Thyroid gland (tissue), 4 donors: ENCODE results near the gene RNF113B.

Experiments used
- POLR2A ChIP-seq, 2 donors: fragments of 450-650 bp; IDR thresholded peaks; one replicate each; pipeline ENCODE4 v1.6.1; 2017; ENCODE audit warnings: antibody characterized with exemption in 2 of 2, mild to moderate bottlenecking in 2 of 2, moderate library complexity in 1 of 2
- TF ChIP-seq, protein P1 (sequence below), 6 experiments: fragments of 200-600 bp in 3 of 6; fragments of 450-650 bp in 3 of 6; sonication (generic) in 3 of 6; IDR thresholded peaks; one replicate each; pipeline ENCODE4 v1.5.1; 2016 to 2019; ENCODE audit warnings: antibody characterized with exemption in 6 of 6, mild to moderate bottlenecking in 2 of 6, inconsistent platforms in 1 of 6, moderate library complexity in 1 of 6

DNA sequence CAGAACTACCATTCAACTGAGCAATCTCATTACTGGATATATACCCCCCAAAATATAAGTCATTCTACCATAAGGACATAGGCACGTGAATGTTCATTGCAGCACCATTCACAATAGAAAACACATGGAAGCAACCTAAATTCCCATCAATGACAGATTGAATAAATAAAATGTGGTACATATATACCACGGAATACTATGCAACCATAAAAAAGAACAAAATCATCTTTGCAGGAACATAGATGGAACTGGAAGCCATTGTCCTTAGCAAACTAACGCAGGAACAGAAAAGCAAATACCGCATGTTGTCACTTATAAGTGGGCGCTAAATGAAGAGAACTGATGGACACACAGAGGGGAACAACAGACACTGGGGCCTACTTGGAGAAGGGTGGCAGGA lies 14.1 kb downstream of the RNF113B start:
- no peak for TF ChIP-seq POLR2A (IDR thresholded peaks at IDR 0.05)
- TF ChIP-seq, protein P1, sequence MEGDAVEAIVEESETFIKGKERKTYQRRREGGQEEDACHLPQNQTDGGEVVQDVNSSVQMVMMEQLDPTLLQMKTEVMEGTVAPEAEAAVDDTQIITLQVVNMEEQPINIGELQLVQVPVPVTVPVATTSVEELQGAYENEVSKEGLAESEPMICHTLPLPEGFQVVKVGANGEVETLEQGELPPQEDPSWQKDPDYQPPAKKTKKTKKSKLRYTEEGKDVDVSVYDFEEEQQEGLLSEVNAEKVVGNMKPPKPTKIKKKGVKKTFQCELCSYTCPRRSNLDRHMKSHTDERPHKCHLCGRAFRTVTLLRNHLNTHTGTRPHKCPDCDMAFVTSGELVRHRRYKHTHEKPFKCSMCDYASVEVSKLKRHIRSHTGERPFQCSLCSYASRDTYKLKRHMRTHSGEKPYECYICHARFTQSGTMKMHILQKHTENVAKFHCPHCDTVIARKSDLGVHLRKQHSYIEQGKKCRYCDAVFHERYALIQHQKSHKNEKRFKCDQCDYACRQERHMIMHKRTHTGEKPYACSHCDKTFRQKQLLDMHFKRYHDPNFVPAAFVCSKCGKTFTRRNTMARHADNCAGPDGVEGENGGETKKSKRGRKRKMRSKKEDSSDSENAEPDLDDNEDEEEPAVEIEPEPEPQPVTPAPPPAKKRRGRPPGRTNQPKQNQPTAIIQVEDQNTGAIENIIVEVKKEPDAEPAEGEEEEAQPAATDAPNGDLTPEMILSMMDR (IDR thresholded peaks at IDR 0.05) = no peak
